HepG2 (cell line): Measurements from ENCODE around the gene PSMD2. TPM values are rescaled to one million over a fixed set of nuclear protein-coding genes. Genes with fewer than 3 reads are reported as not detected.
A peak's percentile ranks its signal among the peaks of the same experiment; 100 is the strongest.

Experiments used
- ATAC-seq: fragments of 200-7000 bp; cut with Tn5 transposase; 3 replicates; pipeline ENCODE4 v1.9.1; 2020; ENCODE audit warnings: mild to moderate bottlenecking, moderate library complexity
- BruUV-seq: library from RNA; stranded (reverse); fragments of 400-500 nt; replicated peaks from 2 replicates; lab custom pipeline; 2021; lab: Mats Ljungman, UMichigan
- CTCF ChIA-PET: fragments of 300-600 bp; formaldehyde crosslinking; extraction: SDS; loops from one replicate; lab custom pipeline; 2021; ENCODE audit warnings: low total read pairs, inconsistent platforms, low intra/inter-chr PET ratio; lab: Yijun Ruan, JAX
- POLR2A ChIA-PET: fragments of 350-600 bp; sonication (Branson Sonifier 250); formaldehyde crosslinking; loops from one replicate; lab custom pipeline; 2020; ENCODE audit warnings: antibody characterized with exemption, inconsistent platforms; lab: Yijun Ruan, JAX
- DNase-seq: peaks from one replicate; pipeline ENCODE4 v3.0.0-alpha.2; 2015; ENCODE audit warnings: low spot score
- FAIRE-seq: peaks from 3 replicates; lab custom pipeline; 2011; peaks lifted over from hg19 to GRCh38; lab: Jason Lieb, UNC
- H2AFZ ChIP-seq: one replicate; pipeline ENCODE4 v1.6.1; 2011; ENCODE audit warnings: low read length, inconsistent platforms
- H3K27ac ChIP-seq: fragments of 300-600 bp; 3 replicates; pipeline ENCODE4 v1.8.0; 2011; ENCODE audit warnings: mixed run types, mild to moderate bottlenecking, mixed read lengths, low read length, inconsistent platforms; ENCODE audit not compliant: insufficient read depth; ENCODE audit errors: extremely low read length
- H3K27me3 ChIP-seq, 2 experiments: fragments of 200-600 bp in 1 of 2; 2 replicates in 1 of 2; 3 replicates in 1 of 2; pipeline versions ENCODE4 v1.6.0 to v1.8.0; 2011; ENCODE audit warnings: low read length in 2 of 2, mild to moderate bottlenecking in 2 of 2, moderate library complexity in 2 of 2, inconsistent platforms in 1 of 2; ENCODE audit not compliant: insufficient read depth in 2 of 2, control insufficient read depth in 1 of 2
- H3K36me3 ChIP-seq, 2 experiments: fragments of 200-600 bp in 1 of 2; replicated peaks in 1 of 2; 2 replicates in 1 of 2; 3 replicates in 1 of 2; pipeline versions ENCODE4 v1.5.1 to v1.8.0; 2011; ENCODE audit warnings: low read length in 2 of 2, inconsistent platforms in 1 of 2; ENCODE audit not compliant: insufficient read depth in 2 of 2, control insufficient read depth in 1 of 2
- H3K4me1 ChIP-seq: 2 replicates; pipeline ENCODE4 v1.5.1; 2012; ENCODE audit warnings: low read length, inconsistent platforms; ENCODE audit not compliant: insufficient read depth
- H3K4me2 ChIP-seq: 2 replicates; pipeline ENCODE4 v1.6.0; 2011; ENCODE audit warnings: low read depth, low read length, inconsistent platforms
- H3K4me3 ChIP-seq, 3 experiments: fragments of 200-600 bp in 1 of 3; sonication (generic), shearing (Covaris generic) in 1 of 3; replicated peaks in 1 of 3; 2 replicates each; pipeline ENCODE4 v1.5.1; 2011 to 2016; ENCODE audit warnings: low read length in 3 of 3, inconsistent platforms in 2 of 3, low read depth in 2 of 3, mild to moderate bottlenecking in 2 of 3, control low read depth in 1 of 3, mixed read lengths in 1 of 3; ENCODE audit not compliant: insufficient read depth in 1 of 3
- H3K79me2 ChIP-seq: one replicate; pipeline ENCODE4 v1.6.1; 2011; ENCODE audit warnings: low read length, inconsistent platforms; ENCODE audit not compliant: insufficient read depth
- H3K9ac ChIP-seq: 2 replicates; pipeline ENCODE4 v1.6.0; 2011; ENCODE audit warnings: mild to moderate bottlenecking, low read depth, low read length, inconsistent platforms; ENCODE audit not compliant: insufficient read depth
- H3K9me3 ChIP-seq: 2 replicates; pipeline ENCODE4 v1.5.1; 2012; ENCODE audit warnings: mild to moderate bottlenecking, low read length
- H4K20me1 ChIP-seq: 2 replicates; pipeline ENCODE4 v1.6.0; 2011; ENCODE audit warnings: inconsistent platforms, mild to moderate bottlenecking, low read length, moderate library complexity; ENCODE audit not compliant: insufficient read depth
- CHCHD3 ChIP-seq: sonication (generic); formaldehyde crosslinking; IDR thresholded peaks from 2 replicates; pipeline ENCODE4 v1.8.0; 2022; ENCODE audit warnings: mild to moderate bottlenecking, missing genetic modification reagents, moderate library complexity
- HINFP ChIP-seq: sonication (generic); formaldehyde crosslinking; IDR thresholded peaks from 2 replicates; pipeline ENCODE4 v1.4.0; 2020; ENCODE audit warnings: low read depth, mild to moderate bottlenecking, missing genetic modification reagents
- KAT2B ChIP-seq: fragments of 150-350 bp; IDR thresholded peaks from 2 replicates; pipeline ENCODE4 v1.6.1; 2014; ENCODE audit warnings: low read depth, low read length, borderline replicate concordance
- MAX ChIP-seq: IDR thresholded peaks from 2 replicates; pipeline ENCODE4 v1.6.1; 2012; ENCODE audit warnings: inconsistent platforms
- NR3C1 ChIP-seq: sonication (generic); formaldehyde crosslinking; IDR thresholded peaks from 2 replicates; pipeline ENCODE4 v1.4.0; 2020; ENCODE audit warnings: missing genetic modification reagents
- PLSCR1 ChIP-seq: sonication (generic); formaldehyde crosslinking; IDR thresholded peaks from 2 replicates; pipeline ENCODE4 v1.5.0; 2020; ENCODE audit warnings: missing genetic modification reagents, mild to moderate bottlenecking, borderline replicate concordance
- SP4 ChIP-seq: sonication (generic); formaldehyde crosslinking; IDR thresholded peaks from 2 replicates; pipeline ENCODE4 v1.8.1; 2023; ENCODE audit warnings: mild to moderate bottlenecking, missing genetic modification reagents
- TMF1 ChIP-seq: sonication (generic); formaldehyde crosslinking; IDR thresholded peaks from 2 replicates; pipeline ENCODE4 v1.8.1; 2022; ENCODE audit warnings: low read depth, missing genetic modification reagents
- U2AF1 ChIP-seq: fragments of 200-400 bp; formaldehyde crosslinking; optimal IDR thresholded peaks from 2 replicates; pipeline ENCODE3; 2017; ENCODE audit warnings: mild to moderate bottlenecking, low read depth, low read length
- ZNF326 ChIP-seq: sonication (generic); formaldehyde crosslinking; IDR thresholded peaks from 2 replicates; pipeline ENCODE4 v1.4.0; 2020; ENCODE audit warnings: missing genetic modification reagents, borderline replicate concordance
- ZNF589 ChIP-seq: sonication (generic); formaldehyde crosslinking; conservative IDR thresholded peaks from 2 replicates; pipeline ENCODE4 v1.8.0; 2022; ENCODE audit warnings: mild to moderate bottlenecking, moderate library complexity, missing genetic modification reagents
- ZNF883 ChIP-seq: sonication (generic); formaldehyde crosslinking; IDR thresholded peaks from 2 replicates; pipeline ENCODE4 v1.5.1; 2020; ENCODE audit warnings: mild to moderate bottlenecking, missing genetic modification reagents; ENCODE audit errors: not compliant biosample characterization
- ZSCAN20 ChIP-seq: sonication (generic); formaldehyde crosslinking; IDR thresholded peaks from 2 replicates; pipeline ENCODE4 v1.4.0; 2020; ENCODE audit warnings: missing genetic modification reagents, mild to moderate bottlenecking, borderline replicate concordance
- WGBS: methylation state at CpG from one replicate; pipeline ENCODE4 v1.1.6; 2017; ENCODE audit warnings: low lambda C conversion rate; 5-methylcytosine and 5-hydroxymethylcytosine counted together
- in situ Hi-C: cut with HindIII; loops from 2 replicates; pipeline ENCODE4 v1.10.0; 2017; ENCODE audit warnings: low pct_unique_long_range_greater_than_20kb; ENCODE audit not compliant: extremely low pct_ligation_motif_present
- intact Hi-C: fragments of 100-400 bp; cut with micrococcal nuclease; formaldehyde crosslinking; loops from one replicate; pipeline ENCODE4 v1.10.0; 2022; ENCODE audit not compliant: unreplicated experiment
- polyA plus RNA-seq, 8 experiments: library from polyadenylated mRNA; depleted of rRNA in 3 of 8; stranded (reverse) in 7 of 8; unstranded in 1 of 8; fragments of >200 nt; fragmentation: Illumina TruSeq in 4 of 8; extraction: Trizol in 4 of 8; gene quantifications; 2 replicates each; pipeline versions ENCODE4 v1.2.1 to v1.2.3, GENCODE V29; 2011 to 2016; ENCODE audit warnings: low read depth in 4 of 8, missing spikeins in 1 of 8, mixed read lengths in 1 of 8; ENCODE audit not compliant: insufficient read depth in 1 of 8
- total RNA-seq, 5 experiments: library from RNA; depleted of rRNA; stranded (reverse); fragments of >200 nt; fragmentation: Illumina TruSeq; extraction: Trizol; gene quantifications; 2 replicates each; pipeline ENCODE4 v1.2.3, GENCODE V29; 2016; ENCODE audit warnings: low read depth in 1 of 5

Gene PSMD2
- total and polyA plus RNA-seq, 2 of the 13 experiments (the other 11 are each of a cell fraction or from before 2014, with no cell fraction given): 125 to 200 TPM

- H3K9me3 ChIP-seq: no peaks in the 10 kb centered on the region
- peaks cover 3 to 27% of the 10 kb centered on the region in 2 experiments for H3K27me3 ChIP-seq
- no TSS peak for BruUV-seq
- 67% methylated on average over 2 of the region's 15 CpGs for WGBS
- no peaks in the 10 kb centered on the region for H3K79me2 ChIP-seq
- 0 out of 5 replicates have a peak, but pooled peaks cover 0 to 1% of the 10 kb centered on the region in 2 experiments for H3K36me3 ChIP-seq
- ChIA-PET CTCF (no interaction called here), POLR2A (interaction anchor here (1.0 to 1.5 kb wide), 2 partner anchors 13 to 22 kb away, joined by 4 read pairs; partner anchors contain the start of gene EEF1AKMT4)
- peak overlapping the region; percentile 92 for H3K4me2 ChIP-seq
- DNase-seq (no peak), ATAC-seq (no peak), FAIRE-seq (no peak)
- intact Hi-C loops: loop anchor here (2.0 kb wide), 1 partner anchor 36 kb away; the partner anchor contains the start of gene PSMD2
- no peak overlapping the region for H3K27ac ChIP-seq
- H3K4me3 ChIP-seq: peak overlapping the region; percentile 18 to 73 (median 50); a peak in 3 of 6 replicates
- H4K20me1 ChIP-seq: peaks cover 12% of the 10 kb centered on the region; the same call in 1 of the 2 replicates
- in situ Hi-C loops: no loop called here
- TF ChIP-seq KAT2B (no peak), TMF1 (CRISPR knock-in tag) (no peak), ZSCAN20 (CRISPR knock-in tag) (no peak), NR3C1 (CRISPR knock-in tag) (no peak), HINFP (CRISPR knock-in tag) (no peak), SP4 (CRISPR knock-in tag) (0 out of 2 replicates have a peak, but pooled peaks have one; percentile 20), MAX (0 out of 2 replicates have a peak, but pooled peaks have one; percentile 0), ZNF326 (CRISPR knock-in tag) (no peak), ZNF589 (CRISPR knock-in tag) (no peak), PLSCR1 (CRISPR knock-in tag) (no peak), U2AF1 (no peak), CHCHD3 (CRISPR knock-in tag) (no peak), ZNF883 (CRISPR knock-in tag) (no peak)
- H3K9ac ChIP-seq: no peak overlapping the region
- H3K4me1 ChIP-seq: peaks cover 24% of the 10 kb centered on the region
- H2AFZ ChIP-seq: no peak overlapping the region
These were observed 36.3 kb upstream of the PSMD2 start for GRCh38 chr3:184262764-184263179.
